SKM-1 (cell line): ENCODE data around the gene DDX18.
A peak's percentile ranks its signal among the peaks of the same experiment; 100 is the strongest.
"Not testable (repeated sequence)": the region's sequence is repeated elsewhere in the genome, so short reads cannot be mapped to it uniquely, and the experiment has no call there.

ENCODE experiments used
- DNase-seq: peaks from one replicate; lab custom pipeline; 2025; ENCODE audit not compliant: unreplicated experiment; lab: John Stamatoyannopoulos, UW

Gene DDX18

DNA sequence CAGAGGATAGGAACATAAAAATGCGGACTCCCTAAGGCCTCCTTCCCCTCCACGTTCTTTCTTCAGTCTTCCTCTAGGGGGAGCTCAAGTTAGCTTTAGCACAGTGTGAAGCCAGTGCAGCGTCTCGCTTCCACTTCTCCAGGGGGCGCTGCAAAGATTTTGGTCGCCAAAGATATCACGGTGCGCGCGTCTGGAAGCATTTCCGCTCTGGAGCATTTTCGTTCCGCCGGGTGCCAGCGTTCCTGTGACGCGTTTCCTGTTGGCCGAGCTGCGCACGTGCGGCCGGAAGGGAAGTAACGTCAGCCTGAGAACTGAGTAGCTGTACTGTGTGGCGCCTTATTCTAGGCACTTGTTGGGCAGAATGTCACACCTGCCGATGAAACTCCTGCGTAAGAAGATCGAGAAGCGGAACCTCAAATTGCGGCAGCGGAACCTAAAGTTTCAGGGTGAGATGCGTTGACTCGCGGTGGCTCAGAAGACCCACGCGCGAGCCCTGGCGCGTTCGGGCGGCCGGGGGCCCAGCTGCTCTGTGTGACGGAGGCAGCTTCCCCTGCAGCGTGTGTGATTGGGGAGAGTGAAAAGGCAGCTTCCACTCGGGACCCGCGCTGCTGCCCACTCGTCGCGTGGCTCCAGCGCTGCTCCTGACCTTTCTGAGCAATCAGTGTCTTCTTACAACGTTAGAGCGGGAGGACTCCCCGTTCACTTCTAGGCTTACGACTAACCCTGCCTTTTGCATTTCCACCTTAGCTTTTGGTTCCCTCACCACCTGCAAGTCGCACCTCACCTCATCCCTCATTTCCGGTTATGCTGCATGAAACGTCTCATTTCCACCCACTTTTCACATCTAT, at the start of gene DDX18:
Gene DDX18, plus strand, starts transcription at position 275 of the 848 bp plus-strand sequence. Its CDS starts 87 bp downstream, at position 362.
- DNase-seq, result peak; percentile 98

- no peak for DNase-seq
Observed at GRCh38 chr2:117770730-117771129, 43.8 kb upstream of the DDX18 start.

- no peak for DNase-seq
Observed at GRCh38 chr2:117771969-117772630, 42.4 kb upstream of the DDX18 start.

DNA sequence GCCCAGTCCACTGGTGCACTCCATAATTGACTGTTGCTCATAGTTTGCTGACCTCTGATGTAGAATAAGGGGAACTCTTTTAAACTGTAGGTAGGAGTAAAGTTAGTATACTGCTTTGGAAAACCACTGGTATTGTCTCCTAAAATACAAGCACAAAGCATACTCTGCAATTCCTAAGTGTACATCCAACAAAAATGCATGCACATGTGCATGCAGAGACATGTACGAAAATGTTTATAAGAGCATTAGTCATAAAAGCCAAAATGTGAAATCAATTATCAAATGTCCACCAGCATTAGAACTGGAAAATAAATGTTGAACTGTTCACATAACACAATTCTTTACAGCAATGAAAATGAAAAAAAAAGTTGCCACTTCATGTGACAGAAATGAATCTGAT, 39.8 kb upstream of the DDX18 start:
- DNase-seq, result no peak

GRCh38 chr2:117775703-117776219, 38.7 kb upstream of the DDX18 start:
- no peak for DNase-seq

DNA sequence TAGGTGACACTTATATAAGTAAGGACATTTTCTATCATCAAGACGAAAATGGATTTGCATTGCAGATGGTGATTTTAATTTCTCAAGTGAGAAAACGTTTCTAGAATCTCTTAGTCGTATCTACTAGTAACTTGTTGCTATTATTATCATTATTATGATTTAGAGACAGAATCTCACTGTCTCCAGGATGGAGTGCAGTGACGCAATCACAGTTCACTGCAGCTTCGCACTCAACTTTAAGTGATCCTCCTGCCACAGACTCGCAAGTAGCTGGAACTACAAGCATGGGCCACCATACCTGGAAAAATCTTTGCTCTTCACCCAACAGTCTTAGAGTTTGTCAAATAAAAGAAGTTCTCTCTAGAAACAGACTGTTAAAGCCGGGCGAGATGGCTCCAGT, 37.6 kb upstream of the DDX18 start:
- DNase-seq, result no peak

DNA sequence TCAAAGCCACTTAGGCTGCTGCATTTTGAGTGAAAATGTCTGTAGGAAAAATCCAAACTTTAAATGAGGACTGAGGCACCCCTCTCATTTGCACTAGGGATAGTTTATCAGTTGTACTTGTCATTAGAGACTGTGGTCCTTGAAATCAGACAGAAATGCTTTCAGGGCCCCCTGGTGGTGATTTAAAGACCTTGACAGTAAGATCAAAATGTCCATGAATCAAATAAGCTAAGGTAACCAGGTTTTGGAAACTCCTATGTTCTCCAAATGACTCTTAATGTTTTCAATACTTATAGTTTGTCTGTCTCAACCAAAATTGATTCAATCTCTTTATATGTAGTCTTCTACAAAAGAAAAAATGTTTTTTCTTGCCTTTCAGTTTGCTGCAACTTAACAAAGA, 28.8 kb upstream of the DDX18 start:
- peak; percentile 14 for DNase-seq

GRCh38 chr2:117786520-117786919, 28.0 kb upstream of the DDX18 start:
- no peak for DNase-seq

- no peak for DNase-seq
Observed at GRCh38 chr2:117789505-117789904, 25.0 kb upstream of the DDX18 start.

- DNase-seq, result no peak
Observed at GRCh38 chr2:117794668-117795067, 19.8 kb upstream of the DDX18 start.

GRCh38 chr2:117801826-117802225, 12.7 kb upstream of the DDX18 start:
- DNase-seq, result no peak

GRCh38 chr2:117803644-117804325, 10.7 kb upstream of the DDX18 start:
- DNase-seq, result not testable (repeated sequence)

GRCh38 chr2:117812443-117812842, 2.0 kb upstream of the DDX18 start:
- no peak for DNase-seq

- DNase-seq, result no peak
Observed at GRCh38 chr2:117815946-117816345, 1.5 kb downstream of the DDX18 start.

DNA sequence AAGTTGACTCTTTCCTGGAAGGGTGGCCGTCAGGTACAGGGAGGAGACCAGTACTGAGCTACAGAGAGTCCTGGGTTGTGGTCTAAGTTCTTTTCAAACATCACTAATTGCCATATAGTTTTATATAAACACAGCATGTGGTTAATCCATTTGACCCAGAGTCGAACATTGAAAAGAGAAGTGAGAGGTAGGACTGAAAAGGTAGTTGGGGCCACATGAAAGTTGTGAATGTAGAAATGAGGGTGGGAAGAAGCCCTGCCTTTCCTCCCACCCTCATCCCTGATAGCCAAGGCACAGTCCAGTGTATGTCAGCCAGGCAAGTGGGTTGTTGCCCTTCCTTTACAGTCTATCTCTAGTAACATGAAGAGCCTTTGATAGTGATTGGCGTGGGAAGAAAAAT, 4.4 kb downstream of the DDX18 start:
- no peak for DNase-seq

GRCh38 chr2:117820444-117820843, 6.0 kb downstream of the DDX18 start:
- DNase-seq, result no peak

DNA sequence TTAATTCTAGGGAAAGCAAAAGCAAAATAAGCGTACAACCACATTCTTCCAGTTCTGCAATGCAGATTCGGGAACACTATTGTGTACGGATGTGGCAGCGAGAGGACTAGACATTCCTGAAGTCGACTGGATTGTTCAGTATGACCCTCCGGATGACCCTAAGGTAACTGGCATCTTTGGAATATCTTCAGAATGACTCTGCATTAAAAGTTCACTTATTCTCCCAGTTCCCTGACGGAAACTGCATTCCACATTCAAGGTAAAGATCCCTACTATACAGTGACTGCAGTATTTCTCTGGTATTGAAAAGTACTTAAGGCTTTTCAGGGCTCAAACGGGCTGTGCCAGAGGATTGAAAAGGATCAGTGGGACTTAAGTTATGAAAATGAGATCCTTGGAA, 10.9 kb downstream of the DDX18 start:
- DNase-seq, result no peak

DNA sequence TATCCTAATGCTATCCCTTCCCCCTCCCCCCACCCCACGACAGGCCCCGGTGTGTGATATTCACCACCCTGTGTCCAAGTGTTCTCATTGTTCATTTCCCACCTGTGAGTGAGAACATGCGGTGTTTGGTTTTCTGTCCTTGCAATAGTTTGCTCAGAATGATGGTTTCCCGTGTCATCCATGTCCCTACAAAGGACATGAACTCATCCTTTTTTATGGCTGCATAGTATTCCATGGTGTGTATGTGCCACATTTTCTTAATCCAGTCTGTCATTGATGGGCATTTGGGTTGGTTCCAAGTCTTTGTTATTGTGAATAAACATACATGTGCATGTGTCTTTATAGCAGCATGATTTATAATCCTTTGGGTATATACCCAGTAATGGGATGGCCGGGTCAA, 13.0 kb downstream of the DDX18 start:
- DNase-seq, result not testable (repeated sequence)

DNA sequence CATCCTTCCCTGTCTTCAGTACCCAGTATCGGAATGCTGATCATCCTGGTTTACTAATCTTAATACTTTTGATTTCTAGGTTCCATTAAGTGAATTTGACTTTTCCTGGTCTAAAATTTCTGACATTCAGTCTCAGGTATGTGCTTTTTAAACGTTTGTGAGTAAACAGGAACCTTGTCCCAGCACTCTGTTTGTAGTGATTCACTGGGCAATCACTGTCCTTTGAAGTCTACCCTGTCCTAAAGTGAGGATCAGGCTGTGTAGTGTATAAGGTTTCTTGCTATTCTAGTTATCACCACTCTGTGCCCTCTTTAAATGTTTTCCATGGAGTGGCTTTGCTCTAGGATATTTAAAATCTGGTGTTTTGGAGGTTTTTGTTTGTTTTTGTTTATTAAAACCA, 14.4 kb downstream of the DDX18 start:
- DNase-seq, result no peak

DNA sequence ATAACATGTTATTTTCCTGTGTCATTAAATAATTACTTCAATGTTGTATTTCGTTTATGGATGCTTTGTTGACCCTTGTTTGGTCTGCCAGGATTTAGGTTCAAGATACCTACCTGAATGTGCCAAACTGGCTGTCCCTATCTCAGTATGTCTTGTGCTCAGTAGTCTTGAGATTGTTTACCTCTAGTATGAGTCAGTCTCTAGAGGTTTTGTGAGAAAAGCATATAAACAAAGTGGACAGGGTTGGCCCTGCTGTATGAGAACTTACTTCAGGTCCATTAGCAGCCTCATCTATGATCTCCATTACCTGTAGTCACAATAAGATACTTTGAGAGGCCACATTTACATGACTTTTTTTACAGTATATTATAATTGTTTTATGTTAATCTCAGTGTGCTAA, 17.8 kb downstream of the DDX18 start:
- DNase-seq, result no peak

GRCh38 chr2:117832905-117833613, 18.6 kb downstream of the DDX18 start:
- DNase-seq, result no peak
